GM12878 (cell line): ENCODE measurements around the gene RTP5. TPM values are rescaled to one million over a fixed set of nuclear protein-coding genes. Genes with fewer than 3 reads are reported as not detected.

ENCODE experiments used
- ATAC-seq: fragments of 200-7000 bp; cut with Tn5 transposase; 3 replicates; pipeline ENCODE4 v1.9.1; 2020; ENCODE audit warnings: mild to moderate bottlenecking, moderate library complexity
- BruUV-seq: library from RNA; stranded (reverse); fragments of 400-500 nt; replicated peaks from 2 replicates; lab custom pipeline; 2021; lab: Mats Ljungman, UMichigan
- CTCF ChIA-PET: fragments of 300-600 bp; sonication (Branson Sonifier 250); formaldehyde crosslinking; extraction: SDS; loops from one replicate; lab custom pipeline; 2021; ENCODE audit warnings: inconsistent platforms; lab: Yijun Ruan, JAX
- POLR2A ChIA-PET: fragments of 350-600 bp; formaldehyde crosslinking; extraction: SDS; loops from one replicate; lab custom pipeline; 2021; ENCODE audit warnings: inconsistent platforms; lab: Charles Lee
- RAD21 ChIA-PET: fragments of 300-600 bp; sonication (Branson Sonifier 250); formaldehyde crosslinking; loops from one replicate; lab custom pipeline; 2023; ENCODE audit warnings: antibody characterized with exemption; ENCODE audit not compliant: unreplicated experiment; lab: Charles Lee
- SMC1A ChIA-PET: fragments of 300-600 bp; sonication (Branson Sonifier 250); formaldehyde crosslinking; loops from one replicate; lab custom pipeline; 2023; ENCODE audit not compliant: unreplicated experiment, uncharacterized antibody; lab: Charles Lee
- DNase-seq: peaks from one replicate; pipeline ENCODE4 v3.0.0-alpha.2; 2011; ENCODE audit warnings: low read depth, low spot score
- FAIRE-seq: peaks from 3 replicates; lab custom pipeline; 2011; peaks lifted over from hg19 to GRCh38; lab: Jason Lieb, UNC
- H2AFZ ChIP-seq: 2 replicates; pipeline ENCODE4 v1.6.0; 2011; ENCODE audit warnings: low read depth, low read length, control low read depth; ENCODE audit not compliant: control insufficient read depth
- H3K27ac ChIP-seq: 2 replicates; pipeline ENCODE4 v1.5.1; 2011; ENCODE audit warnings: control low read depth; ENCODE audit not compliant: control insufficient read depth, insufficient read depth
- H3K27me3 ChIP-seq, 2 experiments: replicated peaks in 1 of 2; 2 replicates each; pipeline versions ENCODE4 v1.6.0 to v1.6.1; 2011; ENCODE audit warnings: low read length in 1 of 2; ENCODE audit not compliant: control insufficient read depth in 2 of 2, insufficient read depth in 2 of 2
- H3K36me3 ChIP-seq, 2 experiments: 2 replicates each; pipeline ENCODE4 v1.5.1; 2011; ENCODE audit warnings: low read length in 1 of 2; ENCODE audit not compliant: control insufficient read depth in 2 of 2, insufficient read depth in 2 of 2
- H3K4me1 ChIP-seq: 2 replicates; pipeline ENCODE4 v1.6.1; 2011; ENCODE audit warnings: mild to moderate bottlenecking, low read length, moderate library complexity, mixed read lengths; ENCODE audit not compliant: control insufficient read depth, insufficient read depth
- H3K4me2 ChIP-seq: 2 replicates; pipeline ENCODE4 v1.6.0; 2011; ENCODE audit warnings: control low read depth; ENCODE audit not compliant: control insufficient read depth, insufficient read depth
- H3K4me3 ChIP-seq: fragments of 200-600 bp; sonication (generic); 2 replicates; pipeline ENCODE4 v1.5.1; 2016
- H3K79me2 ChIP-seq: 2 replicates; pipeline ENCODE4 v1.6.0; 2011; ENCODE audit warnings: low read length; ENCODE audit not compliant: control insufficient read depth, insufficient read depth
- H3K9ac ChIP-seq: 2 replicates; pipeline ENCODE4 v1.8.0; 2011; ENCODE audit warnings: low read length, control low read depth, mixed read lengths; ENCODE audit not compliant: control insufficient read depth, insufficient read depth
- H3K9me3 ChIP-seq: replicated peaks from 3 replicates; pipeline ENCODE4 v1.5.1; 2011; ENCODE audit warnings: mild to moderate bottlenecking, low read length; ENCODE audit not compliant: control insufficient read depth, insufficient read depth
- H4K20me1 ChIP-seq: 2 replicates; pipeline ENCODE4 v1.6.0; 2011; ENCODE audit not compliant: control insufficient read depth, insufficient read depth
- FOS ChIP-seq: IDR thresholded peaks from 3 replicates; pipeline ENCODE4 v1.6.1; 2011; ENCODE audit warnings: borderline replicate concordance; ENCODE audit not compliant: insufficient read length; ENCODE audit errors: extremely low read depth
- NFYA ChIP-seq: IDR thresholded peaks from 2 replicates; pipeline ENCODE4 v1.6.1; 2011; ENCODE audit warnings: low read depth, mild to moderate bottlenecking, low read length, improper control_type of control experiment, borderline replicate concordance
- PAX8 ChIP-seq: fragments of 450-650 bp; IDR thresholded peaks from 2 replicates; pipeline ENCODE4 v1.6.1; 2017; ENCODE audit warnings: mild to moderate bottlenecking, moderate library complexity
- POLR2A ChIP-seq: IDR thresholded peaks from 2 replicates; pipeline ENCODE4 v1.6.1; 2011; ENCODE audit warnings: low read depth, mild to moderate bottlenecking, low read length
- RCOR1 ChIP-seq: conservative IDR thresholded peaks from 2 replicates; pipeline ENCODE4 v1.6.1; 2012; ENCODE audit warnings: low read depth, low read length, improper control_type of control experiment
- ZNF274 ChIP-seq: IDR thresholded peaks from one replicate; pipeline ENCODE4 v1.8.0; 2011; ENCODE audit not compliant: insufficient read length, insufficient read depth
- WGBS: methylation state at CpG from one replicate; pipeline ENCODE4 v1.1.6; 2016; ENCODE audit warnings: low lambda C conversion rate; ENCODE audit not compliant: insufficient replicate concordance, insufficient coverage; ENCODE audit errors: missing lambda C conversion rate; 5-methylcytosine and 5-hydroxymethylcytosine counted together
- in situ Hi-C: fragments of 300-500 bp; cut with MboI; formaldehyde crosslinking; loops from 9 replicates; pipeline ENCODE4 v1.14.3; 2018; ENCODE audit warnings: mixed read lengths
- intact Hi-C: fragments of 100-400 bp; cut with micrococcal nuclease; formaldehyde crosslinking; loops from one replicate; pipeline ENCODE4 v1.14.2; 2022; ENCODE audit not compliant: unreplicated experiment
- polyA plus RNA-seq, 11 experiments: library from polyadenylated mRNA; depleted of rRNA in 4 of 11; unstranded in 6 of 11; stranded (reverse) in 5 of 11; fragments of >200 nt; fragmentation: Nextera tagmentation in 4 of 11; fragmentation: Illumina TruSeq in 1 of 11; extraction: Ambion mirVana in 4 of 11; extraction: Trizol in 1 of 11; gene quantifications; 1 replicate in 1 of 11; 2 replicates in 10 of 11; pipeline versions ENCODE4 v1.2.1 to v1.2.3, GENCODE V29; 2011 to 2016; ENCODE audit warnings: inconsistent platforms in 2 of 11, missing spikeins in 2 of 11, low read depth in 1 of 11
- total RNA-seq, 4 experiments: library from RNA; depleted of rRNA in 3 of 4; stranded (reverse); fragments of >200 nt in 3 of 4; fragmentation: Illumina TruSeq in 1 of 4; extraction: Trizol in 1 of 4; gene quantifications; 2 replicates each; pipeline versions ENCODE4 v1.2.1 to v1.2.3, GENCODE V29; 2013 to 2021
- TF ChIP-seq, protein P1 (sequence below): fragments of 450-650 bp; IDR thresholded peaks from 2 replicates; pipeline ENCODE4 v1.6.1; 2017; ENCODE audit warnings: borderline replicate concordance

The RTP5 gene
- total and polyA plus RNA-seq, 10 of the 15 experiments (the other 5 are each of a cell fraction or from before 2014, with no cell fraction given), result 0.05 TPM; not detected in 9

DNA sequence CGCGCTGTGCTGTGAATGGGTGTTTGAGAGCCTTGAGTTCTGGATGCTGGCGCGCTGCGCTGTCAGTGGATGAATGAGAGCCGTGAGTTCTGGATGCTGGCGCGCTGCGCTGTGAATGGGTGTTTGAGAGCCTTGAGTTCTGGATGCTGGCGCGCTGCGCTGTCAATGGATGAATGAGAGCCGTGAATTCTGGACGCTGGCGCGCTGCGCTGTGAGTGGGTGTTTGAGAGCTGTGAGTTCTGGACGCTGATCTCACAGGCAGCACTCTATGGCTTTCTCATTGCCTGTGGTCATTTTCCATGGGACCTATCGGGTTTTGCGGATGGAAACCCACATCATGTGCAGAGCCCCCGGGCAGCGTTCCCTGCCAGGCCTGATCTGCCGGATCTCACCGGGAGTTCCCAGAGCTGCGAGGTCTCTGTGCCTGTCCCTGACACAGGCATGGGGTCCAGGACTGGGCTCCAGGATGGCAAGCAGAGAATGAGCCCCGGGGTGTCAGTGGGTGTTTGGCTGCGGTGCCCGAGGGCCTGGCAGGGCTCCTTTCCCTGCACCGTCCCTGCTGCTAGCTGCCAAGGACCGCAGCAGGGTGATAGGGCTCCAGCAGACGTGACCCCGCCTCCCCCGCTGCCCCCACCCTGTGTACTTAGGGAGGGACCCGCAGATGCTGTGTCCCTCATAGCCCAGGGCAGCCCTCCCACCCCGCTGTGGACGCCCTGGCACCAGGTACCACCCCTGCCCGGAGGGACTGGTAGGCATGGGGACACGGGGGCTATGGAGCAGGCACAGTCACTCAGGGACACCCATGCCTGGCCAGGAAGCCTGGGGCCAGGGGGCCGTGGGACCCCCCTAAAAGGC, 20.5 kb upstream of the RTP5 start:
- TF ChIP-seq RCOR1 (no peak), FOS (no peak), POLR2A (no peak), NFYA (no peak), ZNF274 (no peak), PAX8 (no peak)
- TF ChIP-seq, protein P1, sequence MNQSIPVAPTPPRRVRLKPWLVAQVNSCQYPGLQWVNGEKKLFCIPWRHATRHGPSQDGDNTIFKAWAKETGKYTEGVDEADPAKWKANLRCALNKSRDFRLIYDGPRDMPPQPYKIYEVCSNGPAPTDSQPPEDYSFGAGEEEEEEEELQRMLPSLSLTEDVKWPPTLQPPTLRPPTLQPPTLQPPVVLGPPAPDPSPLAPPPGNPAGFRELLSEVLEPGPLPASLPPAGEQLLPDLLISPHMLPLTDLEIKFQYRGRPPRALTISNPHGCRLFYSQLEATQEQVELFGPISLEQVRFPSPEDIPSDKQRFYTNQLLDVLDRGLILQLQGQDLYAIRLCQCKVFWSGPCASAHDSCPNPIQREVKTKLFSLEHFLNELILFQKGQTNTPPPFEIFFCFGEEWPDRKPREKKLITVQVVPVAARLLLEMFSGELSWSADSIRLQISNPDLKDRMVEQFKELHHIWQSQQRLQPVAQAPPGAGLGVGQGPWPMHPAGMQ, result no peak
- Histone ChIP-seq H3K4me3 (no peak overlapping the region), H3K9me3 (no peaks in the 10 kb centered on the region), H3K4me2 (no peak overlapping the region), H3K36me3 (no peaks in the 10 kb centered on the region), H4K20me1 (no peaks in the 10 kb centered on the region), H3K79me2 (no peaks in the 10 kb centered on the region), H3K9ac (no peak overlapping the region), H3K27me3 (no peaks in the 10 kb centered on the region; a peak in 1 of 4 replicates), H3K27ac (no peak overlapping the region), H2AFZ (no peak overlapping the region), H3K4me1 (peaks cover 9% of the 10 kb centered on the region)
- FAIRE-seq (no peak), ATAC-seq (no peak), DNase-seq (no peak)
- WGBS, result 74% methylated on average over 37 of the region's 39 CpGs
- BruUV-seq, result no TSS peak
- ChIA-PET CTCF (no interaction called here), SMC1A (no interaction called here), RAD21 (no interaction called here), POLR2A (no interaction called here)
- in situ Hi-C loops, result no loop called here
- intact Hi-C loops, result loop anchor here (10.0 kb wide), 1 partner anchor 114 kb away; the partner anchor contains the start of gene D2HGDH
